ENCODE data around the gene CPNE7. TPM values are rescaled to one million over a fixed set of nuclear protein-coding genes. Genes with fewer than 3 reads are reported as not detected.
A peak's percentile ranks its signal among the peaks of the same experiment; 100 is the strongest.

Gene CPNE7
- total and polyA plus RNA-seq, 9 of the 15 experiments (the other 6 are each of a cell fraction or from before 2014, with no cell fraction given), result 0.30 to 73.4 (median 32.7) TPM

- TF ChIP-seq AFF4 (CRISPR knock-in tag; IDR thresholded peaks at IDR 0.05), result no peak
- TF ChIP-seq IRF2 (CRISPR knock-in tag; IDR thresholded peaks at IDR 0.05), result no peak
- no peak for TF ChIP-seq FOSL1 (tag; conservative IDR thresholded peaks at IDR 0.05)
- no peak for TF ChIP-seq ZMIZ1 (IDR thresholded peaks at IDR 0.05; ENCODE audit: low read depth in 2 of 2, low read length in 2 of 2)
- TF ChIP-seq CSDE1 (IDR thresholded peaks at IDR 0.05), result no peak
- no peak for TF ChIP-seq PYGO2 (tag; IDR thresholded peaks at IDR 0.05)
- TF ChIP-seq ZNF224 (CRISPR knock-in tag; IDR thresholded peaks at IDR 0.05), result no peak
- no peak for TF ChIP-seq ZNF232 (CRISPR knock-in tag; IDR thresholded peaks at IDR 0.05)
- TF ChIP-seq HMG20B (CRISPR knock-in tag; IDR thresholded peaks at IDR 0.05), result no peak
- TF ChIP-seq ZNF436 (CRISPR knock-in tag; IDR thresholded peaks at IDR 0.05), result no peak
- TF ChIP-seq ZNF282 (CRISPR knock-in tag; IDR thresholded peaks at IDR 0.05), result no peak
- no peak for TF ChIP-seq GATAD2A (IDR thresholded peaks at IDR 0.05)
- no peak for TF ChIP-seq KDM2B (CRISPR knock-in tag; IDR thresholded peaks at IDR 0.05)
- no peak for TF ChIP-seq TAF7 (tag; IDR thresholded peaks at IDR 0.05)
- TF ChIP-seq JUNB (CRISPR knock-in tag; conservative IDR thresholded peaks at IDR 0.05), result no peak
- no peak for TF ChIP-seq ARID1B (IDR thresholded peaks at IDR 0.05)
- no peak for TF ChIP-seq ZBTB9 (CRISPR knock-in tag; IDR thresholded peaks at IDR 0.05)
- no peak for TF ChIP-seq RAD51 (IDR thresholded peaks at IDR 0.05; ENCODE audit: borderline replicate concordance, low read depth)
- TF ChIP-seq RCOR1 (IDR thresholded peaks at IDR 0.05; ENCODE audit: borderline replicate concordance in 1 of 2, low read depth in 2 of 2, low read length in 2 of 2), result 0 out of 4 replicates have a peak, but pooled peaks of 1 of the 2 experiments have one; percentile 31
- TF ChIP-seq MCM5 (IDR thresholded peaks at IDR 0.05; ENCODE audit: low read depth), result no peak
- no peak for TF ChIP-seq ILK (tag; IDR thresholded peaks at IDR 0.05; ENCODE audit: borderline replicate concordance, low read depth)
Measured at GRCh38 chr16:89556750-89557689, 18.5 kb upstream of the CPNE7 start (continued).

Measured in K562 (cell line).